ENCODE data around the gene CRAT. TPM values are rescaled to one million over a fixed set of nuclear protein-coding genes. Genes with fewer than 3 reads are reported as not detected.
A peak's percentile ranks its signal among the peaks of the same experiment; 100 is the strongest.

Gene CRAT
- total RNA-seq, 2 donors from 2014 or later, result 12.9 to 23.3 TPM

- H3K27ac Mint-ChIP-seq, result peak overlapping the region; percentile 72
- no peaks in the 10 kb centered on the region for H3K27me3 Mint-ChIP-seq
- no peaks in the 10 kb centered on the region for H3K9me3 ChIP-seq (ENCODE audit: control insufficient read depth, low read length, poor library complexity, severe bottlenecking)
- peaks cover 26% of the 10 kb centered on the region for H3K4me1 Mint-ChIP-seq
- no peaks in the 10 kb centered on the region for H3K36me3 Mint-ChIP-seq (ENCODE audit: low read depth)
- no peak for ATAC-seq
- H3K4me3 Mint-ChIP-seq, result peak overlapping the region; percentile 92
- no peak for DNase-seq
Measured at GRCh38 chr9:129079829-129080228, 30.8 kb downstream of the CRAT start.

GRCh38 chr9:129078691-129079503 lies 31.7 kb downstream of the CRAT start:
- no peaks in the 10 kb centered on the region for H3K9me3 ChIP-seq (ENCODE audit: control insufficient read depth, low read length, poor library complexity, severe bottlenecking)
- H3K27ac Mint-ChIP-seq, result peak overlapping the region; percentile 72
- H3K4me3 Mint-ChIP-seq, result peak overlapping the region; percentile 92
- ATAC-seq, result no peak
- no peaks in the 10 kb centered on the region for H3K27me3 Mint-ChIP-seq
- H3K36me3 Mint-ChIP-seq (ENCODE audit: low read depth), result no peaks in the 10 kb centered on the region
- no peak for DNase-seq
- peaks cover 29% of the 10 kb centered on the region for H3K4me1 Mint-ChIP-seq

GRCh38 chr9:129077236-129077635 lies 33.4 kb downstream of the CRAT start:
- H3K4me1 Mint-ChIP-seq, result peaks cover 29% of the 10 kb centered on the region
- no peak overlapping the region for H3K4me3 Mint-ChIP-seq
- no peak for ATAC-seq
- no peak for DNase-seq
- no peaks in the 10 kb centered on the region for H3K9me3 ChIP-seq (ENCODE audit: control insufficient read depth, low read length, poor library complexity, severe bottlenecking)
- H3K36me3 Mint-ChIP-seq (ENCODE audit: low read depth), result no peaks in the 10 kb centered on the region
- no peak overlapping the region for H3K27ac Mint-ChIP-seq
- no peaks in the 10 kb centered on the region for H3K27me3 Mint-ChIP-seq

- H3K4me3 Mint-ChIP-seq, result no peak overlapping the region
- ATAC-seq (no peak), DNase-seq (no peak)
- H3K9me3 ChIP-seq (ENCODE audit: control insufficient read depth, low read length, poor library complexity, severe bottlenecking), result no peaks in the 10 kb centered on the region
- H3K4me1 Mint-ChIP-seq, result peaks cover 29% of the 10 kb centered on the region
- no peak overlapping the region for H3K27ac Mint-ChIP-seq
- H3K27me3 Mint-ChIP-seq, result no peaks in the 10 kb centered on the region
- H3K36me3 Mint-ChIP-seq (ENCODE audit: low read depth), result no peaks in the 10 kb centered on the region
Measured at GRCh38 chr9:129076640-129077037, 34.0 kb downstream of the CRAT start.

- ATAC-seq (no peak), DNase-seq (no peak)
- no peaks in the 10 kb centered on the region for H3K36me3 Mint-ChIP-seq (ENCODE audit: low read depth)
- H3K27me3 Mint-ChIP-seq, result no peaks in the 10 kb centered on the region
- no peak overlapping the region for H3K4me3 Mint-ChIP-seq
- H3K27ac Mint-ChIP-seq, result no peak overlapping the region
- no peaks in the 10 kb centered on the region for H3K9me3 ChIP-seq (ENCODE audit: control insufficient read depth, low read length, poor library complexity, severe bottlenecking)
- peaks cover 29% of the 10 kb centered on the region for H3K4me1 Mint-ChIP-seq
Measured at GRCh38 chr9:129075996-129076639, 34.5 kb downstream of the CRAT start.

GRCh38 chr9:129074106-129074505 lies 36.5 kb downstream of the CRAT start:
- no peak for DNase-seq
- Mint-ChIP-seq H3K27me3 (no peaks in the 10 kb centered on the region), H3K27ac (peak overlapping the region; percentile 93), H3K4me1 (peaks cover 30% of the 10 kb centered on the region), H3K36me3 (ENCODE audit: low read depth) (no peaks in the 10 kb centered on the region), H3K4me3 (no peak overlapping the region)
- ATAC-seq, result no peak
- no peaks in the 10 kb centered on the region for H3K9me3 ChIP-seq (ENCODE audit: control insufficient read depth, low read length, poor library complexity, severe bottlenecking)

- Mint-ChIP-seq H3K27me3 (no peaks in the 10 kb centered on the region), H3K4me3 (peak overlapping the region; percentile 64), H3K4me1 (peaks cover 32% of the 10 kb centered on the region), H3K27ac (peak overlapping the region; percentile 93), H3K36me3 (ENCODE audit: low read depth) (no peaks in the 10 kb centered on the region)
- no peaks in the 10 kb centered on the region for H3K9me3 ChIP-seq (ENCODE audit: control insufficient read depth, low read length, poor library complexity, severe bottlenecking)
- ATAC-seq (peak; percentile 60), DNase-seq (no peak)
Measured at GRCh38 chr9:129073404-129073803, 37.2 kb downstream of the CRAT start.

- Mint-ChIP-seq H3K27me3 (no peaks in the 10 kb centered on the region), H3K36me3 (ENCODE audit: low read depth) (no peaks in the 10 kb centered on the region), H3K4me3 (no peak overlapping the region), H3K4me1 (peaks cover 33% of the 10 kb centered on the region), H3K27ac (peak overlapping the region; percentile 56)
- ATAC-seq, result no peak
- DNase-seq, result no peak
- no peaks in the 10 kb centered on the region for H3K9me3 ChIP-seq (ENCODE audit: control insufficient read depth, low read length, poor library complexity, severe bottlenecking)
Measured at GRCh38 chr9:129072171-129072570, 38.4 kb downstream of the CRAT start.

- H3K36me3 Mint-ChIP-seq (ENCODE audit: low read depth), result no peaks in the 10 kb centered on the region
- H3K4me3 Mint-ChIP-seq, result no peak overlapping the region
- H3K9me3 ChIP-seq (ENCODE audit: control insufficient read depth, low read length, poor library complexity, severe bottlenecking), result no peaks in the 10 kb centered on the region
- peak overlapping the region; percentile 56 for H3K27ac Mint-ChIP-seq
- DNase-seq, result no peak
- peaks cover 33% of the 10 kb centered on the region for H3K4me1 Mint-ChIP-seq
- peak; percentile 28 for ATAC-seq
- no peaks in the 10 kb centered on the region for H3K27me3 Mint-ChIP-seq
Measured at GRCh38 chr9:129071526-129072126, 39.0 kb downstream of the CRAT start.

GRCh38 chr9:129070696-129071525 lies 39.7 kb downstream of the CRAT start:
- H3K4me3 Mint-ChIP-seq, result no peak overlapping the region
- peaks cover 33% of the 10 kb centered on the region for H3K4me1 Mint-ChIP-seq
- no peaks in the 10 kb centered on the region for H3K36me3 Mint-ChIP-seq (ENCODE audit: low read depth)
- no peak for DNase-seq
- H3K9me3 ChIP-seq (ENCODE audit: control insufficient read depth, low read length, poor library complexity, severe bottlenecking), result no peaks in the 10 kb centered on the region
- H3K27ac Mint-ChIP-seq, result peak overlapping the region; percentile 56
- H3K27me3 Mint-ChIP-seq, result no peaks in the 10 kb centered on the region
- ATAC-seq, result no peak

GRCh38 chr9:129069862-129070641 lies 40.5 kb downstream of the CRAT start:
- no peak for DNase-seq
- Mint-ChIP-seq H3K4me3 (no peak overlapping the region), H3K4me1 (peaks cover 30% of the 10 kb centered on the region), H3K27me3 (no peaks in the 10 kb centered on the region), H3K36me3 (ENCODE audit: low read depth) (peaks cover 3% of the 10 kb centered on the region), H3K27ac (peak overlapping the region; percentile 76)
- no peak for ATAC-seq
- no peaks in the 10 kb centered on the region for H3K9me3 ChIP-seq (ENCODE audit: control insufficient read depth, low read length, poor library complexity, severe bottlenecking)
